GM20431 (cell line): Measurements from ENCODE around the gene HSPA4L.

Experiments
- in situ Hi-C: fragments of 300-500 bp; cut with MseI, MboI; formaldehyde crosslinking; loops from one replicate; pipeline ENCODE4 v1.15.0; 2020; ENCODE audit warnings: low sequenced_read_pairs; ENCODE audit not compliant: unreplicated experiment

Gene HSPA4L

GRCh38 chr4:127782275-127783025, at the start of gene HSPA4L:
Gene HSPA4L (plus strand): TSS chr4:127782322. CDS start chr4:127782551, 229 bp downstream.
- in situ Hi-C loops, result no loop called here

- in situ Hi-C loops, result loop anchor here (10.0 kb wide), 1 partner anchor 128 kb away; no protein-coding TSS in a partner anchor
Measured at GRCh38 chr4:127732623-127733328, 49.3 kb upstream of the HSPA4L start.

DNA sequence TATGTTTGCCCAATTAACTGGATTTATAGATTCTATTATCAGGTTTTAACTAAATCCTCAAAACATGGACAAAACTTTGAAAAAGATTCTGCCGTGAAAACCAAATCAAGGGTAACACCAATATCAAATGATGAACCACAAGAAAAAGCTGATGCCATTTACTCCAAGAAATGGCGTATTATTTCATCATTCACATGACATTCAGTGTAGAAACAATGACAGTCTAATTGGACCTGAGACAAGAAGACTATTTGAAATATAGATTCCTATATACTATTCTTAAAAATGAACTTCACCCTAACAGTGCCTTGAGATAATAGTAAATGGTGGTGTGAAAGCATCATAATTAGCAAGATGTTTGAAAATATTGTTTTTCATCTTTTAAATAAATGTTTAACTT, 47.1 kb upstream of the HSPA4L start:
- in situ Hi-C loops, result loop anchor here (10.0 kb wide), 1 partner anchor 130 kb away; no protein-coding TSS in a partner anchor

- in situ Hi-C loops, result loop anchor here (10.0 kb wide), 1 partner anchor 132 kb away; no protein-coding TSS in a partner anchor
Measured at GRCh38 chr4:127737295-127737694, 44.8 kb upstream of the HSPA4L start.

DNA sequence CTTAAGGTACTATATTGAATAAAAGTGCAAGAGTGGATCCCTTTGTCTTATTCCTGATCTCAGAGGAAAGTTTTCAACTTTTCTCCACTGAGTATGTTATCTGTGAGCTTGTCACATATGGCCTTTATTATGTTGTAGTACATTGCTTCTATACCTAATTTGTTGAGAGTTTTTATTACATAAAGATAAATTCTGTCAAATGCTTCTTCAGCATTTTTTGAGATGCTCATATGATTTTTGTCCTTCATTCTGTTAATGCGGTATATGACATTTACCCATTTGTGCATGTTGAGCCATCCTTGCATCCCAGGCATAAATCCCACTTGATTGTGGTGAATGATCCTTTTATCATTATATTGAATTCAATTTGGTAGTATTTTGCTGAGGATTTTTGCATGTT, 40.9 kb upstream of the HSPA4L start:
- in situ Hi-C loops, result no loop called here

GRCh38 chr4:127747883-127748282, 34.2 kb upstream of the HSPA4L start:
- in situ Hi-C loops, result no loop called here

DNA sequence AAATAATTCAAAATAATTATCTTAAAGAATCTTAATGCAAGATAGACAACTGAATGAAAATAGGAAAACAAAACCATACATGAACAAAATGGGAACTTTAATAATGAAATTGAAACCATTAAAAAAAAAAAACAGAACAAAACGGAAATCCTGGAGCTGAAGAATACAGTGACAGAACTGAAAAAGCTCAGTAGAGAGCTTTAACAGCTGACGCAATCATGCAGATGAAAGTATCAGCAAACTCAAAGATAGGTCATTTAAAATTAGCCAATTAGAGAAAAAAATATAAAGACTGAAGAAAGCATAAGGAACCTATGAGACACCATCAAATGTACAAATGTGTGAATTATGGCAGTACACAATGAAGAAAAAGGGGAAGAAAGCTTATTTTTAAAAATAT, 33.2 kb upstream of the HSPA4L start:
- in situ Hi-C loops, result no loop called here

- in situ Hi-C loops, result no loop called here
Measured at GRCh38 chr4:127756906-127757305, 25.2 kb upstream of the HSPA4L start.

- in situ Hi-C loops, result no loop called here
Measured at GRCh38 chr4:127759228-127759820, 22.8 kb upstream of the HSPA4L start.

DNA sequence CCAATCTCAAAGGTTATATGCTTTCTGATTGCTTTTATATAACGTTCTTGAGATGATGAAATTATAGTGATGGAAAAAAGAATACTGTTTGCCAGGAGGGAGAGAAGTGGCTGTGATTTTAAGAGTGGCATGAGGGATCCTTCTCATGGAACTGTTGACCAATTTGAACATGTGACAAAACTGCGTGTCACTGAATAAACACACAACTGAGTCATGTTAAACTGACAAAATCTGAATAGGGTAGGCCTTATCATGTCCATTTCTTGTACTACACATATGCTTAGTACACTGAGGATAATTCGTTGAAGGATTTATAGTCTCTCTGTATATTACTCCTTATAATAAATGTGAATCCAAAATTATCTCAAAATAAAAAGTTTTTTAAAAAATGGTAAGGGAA, 22.2 kb upstream of the HSPA4L start:
- in situ Hi-C loops, result no loop called here

GRCh38 chr4:127771535-127772275, 10.4 kb upstream of the HSPA4L start:
- in situ Hi-C loops, result no loop called here

GRCh38 chr4:127772769-127773671, 9.1 kb upstream of the HSPA4L start:
- in situ Hi-C loops, result no loop called here

GRCh38 chr4:127775843-127776242, 6.3 kb upstream of the HSPA4L start:
- in situ Hi-C loops, result no loop called here

DNA sequence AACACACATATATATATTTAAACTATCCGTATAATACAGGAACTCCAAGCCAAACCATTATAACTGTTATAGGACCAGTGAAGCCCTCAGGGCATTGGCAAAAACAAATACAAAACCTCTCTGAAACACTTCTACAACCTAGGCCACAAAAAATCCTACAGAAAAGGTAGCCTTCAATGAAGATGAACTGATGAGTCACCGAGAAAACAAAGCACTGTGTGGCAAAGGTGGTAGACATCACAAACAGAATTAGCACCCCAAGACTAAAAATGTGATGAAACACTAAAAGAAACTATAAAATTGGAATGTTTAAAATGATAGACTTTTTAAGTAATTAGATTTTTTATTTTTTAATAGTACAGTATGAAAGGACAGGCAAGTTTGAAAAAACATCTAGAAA, 5.5 kb upstream of the HSPA4L start:
- in situ Hi-C loops, result no loop called here

DNA sequence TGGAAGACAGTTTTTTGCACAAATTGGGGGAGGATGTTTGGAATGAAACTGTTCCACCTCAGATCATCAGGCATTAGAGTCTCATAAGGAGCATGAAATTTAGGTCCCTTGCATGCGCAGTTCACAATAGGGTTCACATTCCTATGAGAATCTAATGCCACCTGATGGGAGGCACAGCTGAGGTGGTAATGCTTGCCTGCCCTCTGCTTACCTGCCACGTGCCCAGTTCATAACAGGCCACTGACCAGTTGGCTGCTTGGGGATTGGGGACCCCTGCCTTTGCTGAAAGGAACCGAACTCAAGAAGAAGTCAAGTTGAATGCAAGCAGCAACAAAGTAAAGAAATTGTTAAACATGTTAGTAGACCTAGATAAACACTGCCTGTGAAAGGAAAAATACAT, 4.6 kb upstream of the HSPA4L start:
- in situ Hi-C loops, result no loop called here

DNA sequence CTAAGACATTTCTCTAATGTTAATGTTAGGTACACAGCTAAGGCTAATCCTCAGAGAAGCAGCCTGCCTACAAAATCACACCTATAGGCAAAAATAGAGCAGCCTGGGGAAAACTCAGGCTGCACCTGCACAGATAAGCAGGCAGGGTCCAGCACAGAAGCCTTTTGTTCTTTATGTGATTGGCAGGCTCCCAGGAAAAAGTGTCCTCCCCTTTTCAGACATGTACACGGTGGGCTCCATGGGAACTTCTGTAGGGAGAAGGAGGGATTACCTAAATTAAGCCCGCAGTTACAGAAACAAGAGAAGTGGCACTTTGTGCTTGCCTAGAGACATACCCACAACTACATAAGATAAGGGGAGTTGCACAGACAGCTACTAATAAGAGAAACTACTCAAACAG, 4.0 kb upstream of the HSPA4L start:
- in situ Hi-C loops, result no loop called here

- in situ Hi-C loops, result no loop called here
Measured at GRCh38 chr4:127780598-127780997, 1.5 kb upstream of the HSPA4L start.

DNA sequence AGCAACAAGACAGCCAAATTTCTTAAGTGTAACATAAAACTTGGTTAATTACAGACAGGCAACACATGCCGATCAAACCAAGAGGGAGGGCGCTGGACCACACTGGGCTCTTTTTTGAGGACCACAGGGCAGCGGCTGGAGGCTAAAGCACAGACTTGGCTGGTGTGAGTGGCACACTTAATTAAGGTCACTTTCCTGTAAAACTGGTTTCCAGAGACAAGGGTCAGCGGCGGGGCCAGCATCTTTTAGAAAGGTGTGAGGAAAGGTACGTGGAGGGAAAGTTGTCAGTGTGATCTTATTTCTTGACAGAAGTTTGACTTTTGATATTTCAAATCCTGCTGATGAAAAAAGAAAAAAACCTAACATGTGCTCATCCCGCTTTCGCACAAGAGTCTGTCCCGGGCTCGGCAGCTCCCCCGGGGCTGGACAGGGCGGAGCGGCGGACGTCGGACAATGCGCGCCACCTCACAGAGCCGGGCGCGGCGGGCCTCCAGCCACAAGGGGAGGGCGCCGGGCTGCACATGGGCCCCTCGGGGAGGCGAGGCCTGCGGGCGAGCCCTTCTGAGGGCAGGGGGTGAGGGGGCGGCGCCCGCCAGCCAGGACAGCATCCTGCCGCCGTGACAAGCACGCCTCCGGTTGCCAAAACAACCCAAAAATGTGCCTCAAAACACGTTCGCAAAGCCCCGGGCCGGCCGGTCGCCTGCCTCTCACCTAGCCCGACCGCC, 660 bp upstream of the HSPA4L start:
- in situ Hi-C loops, result no loop called here

- in situ Hi-C loops, result no loop called here
Measured at GRCh38 chr4:127782025-127782274, 172 bp upstream of the HSPA4L start.
